HG03521 (cell line): Measurements from ENCODE around the gene RAI14.
A peak's percentile ranks its signal among the peaks of the same experiment; 100 is the strongest.

Experiments used
- ATAC-seq: cut with Tn5 transposase; IDR thresholded peaks from one replicate; pipeline ENCODE4 v1.9.1; 2021; ENCODE audit warnings: mild to moderate bottlenecking, moderate library complexity; ENCODE audit not compliant: unreplicated experiment

The RAI14 gene

GRCh38 chr5:34843497-34843896, 187.4 kb downstream of the RAI14 start:
- no peak for ATAC-seq

DNA sequence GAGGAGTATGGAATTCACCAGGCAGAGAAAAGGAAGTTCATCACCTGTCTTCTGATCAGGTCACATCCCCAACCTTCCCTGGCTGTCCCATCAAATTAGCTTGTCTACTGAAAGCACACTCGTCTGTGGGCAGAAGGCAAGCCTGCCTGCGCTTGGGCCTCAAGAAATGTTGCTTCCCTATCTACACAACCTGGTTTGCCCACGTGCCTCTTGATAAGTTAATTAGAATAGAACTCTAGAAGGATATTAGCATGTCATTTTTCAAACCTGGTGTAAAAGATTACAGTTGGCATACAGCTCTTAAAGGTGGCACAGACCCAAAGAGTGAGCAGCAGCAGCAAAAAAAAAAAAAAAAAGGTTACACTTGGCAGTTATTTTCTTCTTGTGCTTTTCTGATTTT, 188.0 kb downstream of the RAI14 start:
- ATAC-seq: no peak

DNA sequence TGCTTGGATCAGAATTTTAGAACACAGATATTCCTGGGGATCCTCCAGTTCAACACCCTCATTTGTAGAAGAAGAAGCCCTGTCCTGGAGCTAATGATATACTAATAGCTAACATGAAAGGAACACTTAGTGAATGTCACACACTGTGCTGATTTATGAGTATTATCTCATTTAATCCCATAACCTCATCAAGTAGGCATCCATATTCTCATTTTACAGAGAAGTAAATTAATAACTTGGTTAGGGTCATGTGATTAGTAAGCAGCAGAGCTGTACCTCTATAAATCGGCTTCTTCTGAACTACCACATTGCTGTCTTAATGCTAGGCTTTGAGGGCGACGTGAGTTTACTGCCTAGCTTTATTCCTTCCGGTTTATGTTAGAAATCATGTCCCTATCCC, 188.9 kb downstream of the RAI14 start:
- no peak for ATAC-seq

GRCh38 chr5:34847056-34847455, 190.9 kb downstream of the RAI14 start:
- no peak for ATAC-seq

DNA sequence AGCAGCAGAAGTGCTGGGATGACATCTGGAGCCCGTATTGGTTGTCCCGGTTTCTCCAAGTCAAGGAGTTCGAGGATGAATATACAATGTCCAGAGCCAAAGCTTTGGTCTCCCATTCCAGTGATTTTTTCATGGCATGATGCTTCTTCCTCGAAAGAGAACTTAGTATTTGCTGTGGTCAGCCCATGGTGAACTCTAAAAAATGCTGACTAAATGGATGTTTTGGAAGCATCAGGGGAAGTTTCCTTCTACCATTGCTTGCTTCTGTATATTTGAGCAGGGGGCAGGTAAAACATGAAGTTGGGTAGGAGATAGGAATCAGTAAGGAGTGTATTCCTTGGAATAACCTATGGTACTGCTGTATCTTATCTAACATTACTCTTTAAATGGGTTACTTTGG, 191.4 kb downstream of the RAI14 start:
- ATAC-seq: no peak

DNA sequence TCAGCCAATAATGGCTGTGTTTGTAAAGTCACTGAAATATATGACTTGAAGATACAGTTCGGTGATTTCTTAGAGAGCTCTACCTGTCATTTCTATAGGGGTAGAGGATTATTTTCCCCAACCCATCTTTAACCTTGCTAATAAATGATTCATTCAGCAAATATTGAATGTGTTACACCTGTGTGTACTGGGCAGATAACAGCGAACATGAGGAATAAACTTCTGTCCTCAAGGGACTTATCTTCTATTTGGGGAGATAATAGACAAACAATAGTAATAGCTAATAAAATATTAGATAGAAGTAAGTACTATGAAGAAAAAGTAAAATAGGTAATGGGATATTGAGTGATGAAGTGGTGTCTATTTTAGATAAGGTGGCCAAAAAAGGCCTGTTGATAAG, 192.1 kb downstream of the RAI14 start:
- ATAC-seq: no peak

DNA sequence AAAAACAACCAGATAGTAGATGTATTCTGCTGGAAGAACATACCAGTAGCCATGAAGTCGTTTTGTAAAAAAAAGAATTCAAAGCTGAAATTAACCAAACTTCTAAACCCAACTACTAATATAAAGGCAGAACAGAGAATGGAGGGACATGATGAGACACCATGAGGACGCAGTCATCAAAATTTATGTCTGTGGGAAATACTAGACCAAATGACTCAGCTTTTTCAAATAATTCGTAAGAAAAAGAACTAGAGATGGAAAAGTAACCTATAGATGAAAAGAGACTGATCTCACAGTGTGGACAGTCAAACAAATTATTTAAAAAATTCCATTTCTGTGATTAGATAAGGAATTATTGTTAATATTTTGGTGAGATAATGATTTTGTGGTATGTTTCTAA, 193.1 kb downstream of the RAI14 start:
- ATAC-seq: no peak

DNA sequence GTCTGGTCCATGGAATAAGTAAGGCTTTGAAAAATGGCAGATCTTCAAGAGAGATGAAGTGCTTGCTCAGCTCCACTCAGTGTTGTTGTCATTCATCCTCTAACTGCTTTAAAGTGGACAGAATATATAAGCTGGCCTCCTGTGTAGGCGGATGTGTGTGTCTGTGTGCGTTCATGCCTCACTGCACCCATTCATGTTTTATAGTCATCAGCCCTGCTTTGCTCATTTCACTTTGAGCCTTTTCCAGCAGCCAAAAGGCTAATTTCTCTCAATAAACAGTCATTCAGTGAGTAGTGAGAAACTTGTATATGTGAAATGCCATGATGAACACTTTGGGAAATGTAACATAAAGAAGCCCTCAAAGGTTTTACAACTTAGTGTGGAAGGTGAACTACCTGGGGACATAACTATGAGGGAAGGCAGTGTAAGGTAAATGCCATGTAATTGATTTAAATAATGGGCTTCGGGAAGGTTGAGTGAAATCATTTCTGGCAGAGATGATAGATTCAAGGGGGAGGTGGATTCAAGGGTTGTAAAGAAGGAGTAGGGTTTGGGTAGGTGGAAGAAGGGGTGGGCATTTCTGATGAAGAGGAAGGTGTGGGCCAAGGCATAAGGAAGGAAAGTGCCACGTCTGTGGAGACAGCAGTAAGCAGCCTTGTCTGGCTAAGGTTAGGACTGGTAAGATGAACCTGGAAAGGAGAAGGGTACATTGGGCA, 198.5 kb downstream of the RAI14 start:
- peak; percentile 91 for ATAC-seq

GRCh38 chr5:34857161-34857560, 201.0 kb downstream of the RAI14 start:
- ATAC-seq: no peak

GRCh38 chr5:34857894-34858293, 201.8 kb downstream of the RAI14 start:
- no peak for ATAC-seq

- ATAC-seq: no peak
Measured at GRCh38 chr5:34858790-34859189, 202.7 kb downstream of the RAI14 start.

DNA sequence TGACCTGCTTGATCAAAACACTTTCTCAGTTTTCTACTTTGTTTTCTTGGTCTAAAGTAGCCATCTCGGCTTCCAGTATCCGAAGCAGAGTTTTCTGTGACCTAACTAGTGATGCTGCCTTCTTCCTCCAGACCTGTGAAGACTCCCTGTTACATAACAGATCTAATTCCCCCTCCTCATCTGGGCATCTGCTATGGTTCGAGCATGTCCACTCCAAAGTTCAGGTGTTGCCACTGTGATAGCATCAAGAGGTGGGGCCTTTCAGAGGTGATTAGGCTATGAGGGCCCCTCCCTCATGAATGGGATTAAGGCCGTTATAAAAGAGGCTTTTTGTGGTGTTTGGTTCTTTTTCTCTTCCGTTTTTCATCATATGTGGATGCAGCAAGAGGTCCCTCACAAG, 203.1 kb downstream of the RAI14 start:
- no peak for ATAC-seq

DNA sequence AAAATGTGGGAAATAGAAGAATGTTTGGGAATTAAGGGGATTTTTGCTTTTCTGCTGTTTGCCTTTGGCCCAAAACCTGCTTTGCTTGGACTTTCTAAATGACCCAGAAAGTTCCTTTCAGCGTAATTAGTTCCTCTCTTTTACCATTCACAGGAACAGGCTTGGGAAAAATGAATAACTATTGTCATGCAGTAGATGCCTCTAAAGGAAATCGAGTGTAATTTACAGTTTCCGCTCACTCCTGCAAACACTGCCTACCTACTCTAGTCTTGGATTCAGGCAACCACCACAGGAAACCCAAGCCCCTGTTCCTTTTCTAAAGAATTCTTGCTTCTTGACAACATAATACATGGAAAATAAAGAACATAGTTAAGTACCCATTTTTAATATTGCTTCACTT, 207.8 kb downstream of the RAI14 start:
- no peak for ATAC-seq

GRCh38 chr5:34865091-34865490, 209.0 kb downstream of the RAI14 start:
- no peak for ATAC-seq

DNA sequence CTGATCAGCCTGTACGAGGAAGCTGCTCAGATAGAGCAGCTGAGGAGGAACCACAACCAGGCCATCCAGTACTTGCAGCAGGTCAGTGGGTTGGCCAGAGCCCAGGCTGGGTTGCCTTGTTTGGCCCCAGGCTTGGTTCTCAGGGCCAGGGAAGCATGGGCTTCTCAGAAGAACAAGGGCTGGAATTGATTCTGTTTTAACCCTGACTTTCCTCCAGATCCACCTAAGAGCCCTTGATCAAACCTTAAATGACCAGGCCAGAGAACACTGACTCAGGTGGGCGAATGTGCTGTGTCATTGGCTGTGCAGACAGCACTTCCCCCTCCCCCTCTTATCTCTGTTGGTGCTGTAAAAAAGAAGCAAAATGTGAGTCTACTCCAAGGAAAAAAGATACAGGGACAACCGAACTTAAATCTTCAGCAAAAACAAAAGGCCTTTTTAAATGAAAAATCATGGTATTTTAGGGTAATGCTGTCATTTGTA, 210.9 kb downstream of the RAI14 start:
- ATAC-seq: no peak

GRCh38 chr5:34867660-34868059, 211.5 kb downstream of the RAI14 start:
- ATAC-seq: no peak

- ATAC-seq: no peak
Measured at GRCh38 chr5:34868791-34869190, 212.7 kb downstream of the RAI14 start.

DNA sequence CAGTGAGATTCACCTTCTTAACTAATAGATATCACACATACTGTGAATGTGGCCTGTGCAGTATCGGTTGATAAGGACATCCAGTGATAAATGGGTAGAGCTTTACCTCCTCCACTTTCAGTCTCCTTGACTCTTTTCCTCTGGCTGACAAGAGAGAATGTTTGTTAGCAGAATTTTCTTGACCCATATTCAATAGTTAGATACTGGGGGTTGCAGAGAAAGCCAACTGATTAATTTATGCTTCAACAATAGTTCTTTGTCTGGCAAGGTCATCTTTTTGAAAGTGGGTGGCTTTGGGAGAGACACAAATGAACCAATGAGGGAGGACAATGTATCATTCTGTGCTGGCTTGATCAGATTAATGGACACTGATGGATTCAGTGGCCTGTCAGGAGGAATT, 213.1 kb downstream of the RAI14 start:
- ATAC-seq: no peak

GRCh38 chr5:34870382-34870781, 214.3 kb downstream of the RAI14 start:
- ATAC-seq: no peak

DNA sequence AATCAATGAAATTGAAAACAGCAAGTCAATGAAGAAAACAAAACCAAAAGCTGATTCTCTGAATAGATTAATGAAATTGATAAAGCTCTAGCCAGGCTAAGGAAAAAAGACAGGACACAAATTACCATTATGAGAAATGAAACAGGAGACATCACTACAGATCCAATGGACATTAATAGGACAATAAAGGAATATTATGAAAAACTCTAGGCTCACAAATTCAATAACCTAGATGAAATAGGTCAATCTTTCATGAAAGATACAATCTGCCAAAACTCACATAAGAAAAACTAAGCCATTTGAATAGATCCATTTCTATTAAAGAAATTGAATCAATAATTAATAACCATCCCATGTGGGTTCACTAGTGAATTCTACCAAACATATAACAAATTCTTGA, 220.1 kb downstream of the RAI14 start:
- ATAC-seq: no peak

DNA sequence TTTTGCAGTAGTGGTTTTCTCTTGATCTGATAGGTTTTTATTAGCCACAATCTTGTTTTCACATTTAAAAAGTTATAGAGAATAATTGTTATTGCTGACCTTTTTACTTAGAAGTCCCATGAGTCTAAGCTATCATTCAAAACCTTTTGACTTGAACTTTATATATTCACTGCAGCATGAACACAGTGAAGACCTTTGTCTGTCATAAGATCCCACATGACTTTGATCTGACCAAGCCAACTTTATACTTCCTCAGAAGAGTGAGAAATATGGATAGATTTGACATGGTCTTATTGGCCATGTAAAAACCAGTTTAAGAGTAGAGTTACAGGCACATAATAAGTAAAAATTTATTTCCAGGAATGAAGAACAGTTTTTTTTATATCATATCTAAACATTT, 225.1 kb downstream of the RAI14 start:
- no peak for ATAC-seq
